IPS DF 6.9 (cell line): ENCODE data around the gene FZD10.

ENCODE experiments used
- DNase-seq: peaks from one replicate; pipeline ENCODE4 v3.0.0-alpha.2; 2013; ENCODE audit warnings: low read depth, low spot score
- H3K27ac ChIP-seq: one replicate; pipeline ENCODE4 v1.5.1; 2013; ENCODE audit warnings: low read length, control low read depth
- H3K27me3 ChIP-seq: 2 replicates; pipeline ENCODE4 v1.6.1; 2013; ENCODE audit warnings: mild to moderate bottlenecking, low read length; ENCODE audit not compliant: control insufficient read depth, insufficient read depth
- H3K36me3 ChIP-seq: 2 replicates; pipeline ENCODE4 v1.6.1; 2013; ENCODE audit warnings: low read length; ENCODE audit not compliant: control insufficient read depth, insufficient read depth
- H3K4me1 ChIP-seq: 2 replicates; pipeline ENCODE4 v1.6.1; 2013; ENCODE audit warnings: low read length; ENCODE audit not compliant: control insufficient read depth, insufficient read depth
- H3K4me3 ChIP-seq: 2 replicates; pipeline ENCODE4 v1.5.1; 2013; ENCODE audit warnings: mild to moderate bottlenecking, low read length
- H3K9me3 ChIP-seq: 2 replicates; pipeline ENCODE4 v1.6.1; 2013; ENCODE audit warnings: low read length, inconsistent platforms; ENCODE audit not compliant: control insufficient read depth, insufficient read depth
- whole genome bisulfite sequencing: extraction: QIAGEN DNeasy Blood & Tissue Kit; methylation state at CpG from one replicate; pipeline ENCODE4 v1.1.7; 2013; ENCODE audit warnings: mixed read lengths, missing lambda C conversion rate; ENCODE audit not compliant: insufficient read length, insufficient coverage; 5-methylcytosine and 5-hydroxymethylcytosine counted together

Gene FZD10

DNA sequence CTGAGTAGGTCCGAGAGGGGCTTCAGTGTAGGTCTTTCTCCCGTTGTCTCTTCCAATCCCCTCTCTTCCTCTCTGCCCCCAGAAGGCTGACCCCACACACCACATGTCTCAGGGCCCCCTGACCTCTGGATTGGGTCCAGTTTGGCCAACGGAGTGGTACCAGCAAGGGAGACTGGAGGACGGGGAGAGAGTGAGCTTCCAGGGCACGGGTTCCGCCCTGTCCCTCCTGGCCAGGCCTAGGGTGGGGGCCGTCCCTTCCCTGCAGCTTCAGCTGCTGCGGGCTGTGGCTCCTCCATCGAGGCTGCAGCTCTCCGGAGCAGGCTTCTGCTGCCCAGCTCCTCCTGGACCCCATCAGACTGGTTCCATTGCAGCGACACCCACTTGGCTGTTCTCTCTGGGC, 17.4 kb downstream of the FZD10 start:
- no peak overlapping the region for H3K4me3 ChIP-seq
- H3K9me3 ChIP-seq: peaks cover 25% of the 10 kb centered on the region
- no peak overlapping the region for H3K27ac ChIP-seq
- no peak for DNase-seq
- no peaks in the 10 kb centered on the region for H3K36me3 ChIP-seq
- no CpG with 5 or more reads among the region's 11 CpGs for WGBS
- H3K27me3 ChIP-seq: no peaks in the 10 kb centered on the region
- no peaks in the 10 kb centered on the region for H3K4me1 ChIP-seq

DNA sequence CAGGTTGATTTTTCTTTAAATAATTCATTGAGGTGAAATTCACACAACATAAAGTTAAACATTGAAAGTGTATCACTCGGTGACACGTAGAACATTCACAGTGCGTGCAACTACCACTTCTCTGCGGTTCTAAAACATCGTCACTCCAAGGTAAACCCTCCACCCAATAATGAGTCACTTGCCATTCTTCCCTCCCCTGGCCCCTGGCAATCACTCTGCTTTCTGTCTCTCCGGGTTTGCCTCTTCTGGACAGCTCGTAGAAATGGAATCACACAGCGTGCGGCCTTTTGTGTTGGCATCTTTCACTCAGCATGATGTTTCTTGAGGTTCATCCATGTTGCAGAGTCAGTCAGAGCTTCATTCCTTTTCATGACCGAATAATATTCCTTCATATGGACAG, 18.9 kb downstream of the FZD10 start:
- no peaks in the 10 kb centered on the region for H3K36me3 ChIP-seq
- H3K27ac ChIP-seq: no peak overlapping the region
- DNase-seq: no peak
- no CpG with 5 or more reads among the region's 10 CpGs for WGBS
- peaks cover 27% of the 10 kb centered on the region for H3K9me3 ChIP-seq
- H3K4me3 ChIP-seq: no peak overlapping the region
- H3K4me1 ChIP-seq: no peaks in the 10 kb centered on the region
- no peaks in the 10 kb centered on the region for H3K27me3 ChIP-seq

DNA sequence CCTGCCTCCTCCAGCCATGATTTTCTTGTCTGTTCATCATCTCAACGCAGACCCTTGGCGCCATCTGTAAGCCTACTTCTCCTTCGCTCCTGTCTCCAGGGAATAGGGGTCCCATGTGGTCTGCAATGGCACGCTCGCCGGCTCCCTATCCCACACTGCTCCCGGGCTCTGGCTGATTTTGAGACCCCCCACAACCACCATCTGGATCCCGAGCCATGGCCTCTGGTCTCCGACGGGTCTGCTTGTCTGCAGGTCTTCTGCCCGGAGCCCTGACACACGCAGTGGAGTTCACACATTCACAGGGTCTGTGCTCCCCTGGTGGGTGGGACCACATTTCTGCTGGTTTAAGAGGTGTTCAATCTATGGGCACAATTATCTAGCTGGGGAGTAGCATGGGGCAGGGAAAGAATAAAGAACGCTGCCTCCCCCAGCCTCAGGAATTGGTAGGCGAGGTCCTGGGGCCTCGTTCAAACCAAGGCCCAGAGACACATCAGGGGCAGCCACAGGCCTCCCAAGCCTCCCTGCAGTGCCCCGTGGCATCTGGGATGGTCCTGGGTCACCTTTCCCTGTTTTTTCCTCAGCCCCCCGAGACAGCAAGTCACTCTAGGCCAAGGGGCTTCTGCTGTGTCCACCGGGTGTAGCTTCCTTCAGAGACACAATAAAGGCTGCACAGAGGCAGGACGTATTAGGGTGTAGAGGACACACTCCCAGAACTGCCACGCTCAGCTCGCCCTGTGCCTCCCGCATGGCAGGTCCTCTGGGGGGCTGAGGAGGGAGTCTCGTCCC, 21.5 kb downstream of the FZD10 start:
- H3K4me1 ChIP-seq: no peaks in the 10 kb centered on the region
- no peaks in the 10 kb centered on the region for H3K36me3 ChIP-seq
- H3K27ac ChIP-seq: no peak overlapping the region
- no peak for DNase-seq
- H3K9me3 ChIP-seq: peaks cover 30% of the 10 kb centered on the region
- no peaks in the 10 kb centered on the region for H3K27me3 ChIP-seq
- no peak overlapping the region for H3K4me3 ChIP-seq
- no CpG with 5 or more reads among the region's 23 CpGs for WGBS

DNA sequence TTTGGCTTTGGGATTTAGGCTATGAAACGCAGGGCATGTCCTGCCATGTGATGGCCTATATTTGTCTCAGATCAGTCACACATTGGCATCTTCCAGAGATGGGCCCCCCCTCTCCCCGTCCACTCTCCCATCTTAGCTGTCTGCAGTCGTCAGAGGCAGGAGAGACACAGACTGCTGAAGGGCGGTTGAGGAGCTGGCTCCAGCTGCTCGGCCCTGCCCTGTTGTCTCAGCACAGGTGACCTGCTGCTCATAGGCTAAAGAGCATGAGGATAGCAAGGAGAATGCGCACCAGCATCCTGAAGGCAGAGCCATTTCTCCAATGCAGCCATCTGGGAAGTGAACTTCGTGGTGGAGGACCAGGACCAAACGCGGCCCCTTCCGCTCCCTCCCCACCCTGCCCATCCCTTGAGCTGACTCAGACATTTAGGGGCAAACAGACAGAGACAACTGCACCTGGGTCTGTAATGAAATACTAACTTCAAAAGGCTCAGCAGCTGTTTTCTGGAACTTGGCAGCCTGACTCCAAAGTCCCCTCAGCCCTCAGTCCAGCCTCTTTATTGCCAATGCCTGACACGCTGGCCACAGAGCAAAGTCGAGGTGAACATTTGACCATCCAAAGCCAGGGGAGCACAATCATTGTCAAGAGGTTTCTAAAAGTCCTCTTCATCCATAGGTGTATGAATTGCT, 22.3 kb downstream of the FZD10 start:
- DNase-seq: no peak
- Histone ChIP-seq H3K27ac (no peak overlapping the region), H3K36me3 (no peaks in the 10 kb centered on the region), H3K27me3 (no peaks in the 10 kb centered on the region), H3K4me1 (no peaks in the 10 kb centered on the region), H3K9me3 (peaks cover 26% of the 10 kb centered on the region), H3K4me3 (no peak overlapping the region)
- WGBS: no CpG with 5 or more reads among the region's 12 CpGs

DNA sequence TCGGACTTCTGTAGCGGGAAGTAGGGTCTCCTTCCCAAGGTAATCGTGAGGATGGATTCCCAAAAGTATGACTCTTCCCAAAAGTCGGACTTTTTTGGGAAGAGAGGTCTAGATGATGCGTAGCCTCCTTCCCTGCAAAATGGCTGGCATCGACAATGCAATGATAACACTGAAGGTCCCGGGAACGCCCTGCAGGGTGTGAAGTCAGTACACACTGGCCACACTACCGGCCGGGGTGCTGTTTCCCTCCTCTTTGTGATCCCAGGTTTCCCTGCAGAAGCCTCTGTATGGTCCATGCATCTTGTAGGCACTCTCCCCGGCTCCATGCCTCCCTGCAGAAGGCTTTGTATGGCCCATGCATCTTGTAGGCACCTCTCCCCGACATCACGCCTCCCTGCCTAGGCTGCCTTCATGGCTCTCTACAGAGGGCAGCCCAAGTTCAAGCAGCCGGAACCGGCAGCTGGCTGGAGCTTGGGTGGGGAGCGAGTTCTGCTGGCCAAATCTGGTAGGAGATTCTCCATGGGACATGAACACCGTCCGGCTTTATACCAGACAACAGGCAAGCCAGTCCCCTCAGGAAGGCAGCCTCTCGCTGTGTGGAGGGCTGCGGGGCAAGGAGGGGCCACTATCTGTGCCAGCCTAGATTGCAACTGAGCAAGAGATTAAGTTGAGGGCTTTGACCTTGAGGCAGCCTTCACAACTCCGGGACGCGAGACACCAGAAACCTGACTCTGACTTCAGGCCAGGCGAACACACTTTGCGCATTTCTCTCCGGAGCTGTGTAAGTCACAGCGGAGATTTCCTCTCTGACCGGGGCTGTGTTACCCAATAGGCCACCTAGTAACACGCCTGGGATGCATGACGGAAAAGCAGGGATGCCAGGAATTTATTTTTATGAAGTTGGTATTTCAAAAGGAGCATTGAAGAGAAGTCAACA, 23.5 kb downstream of the FZD10 start:
- DNase-seq: no peak
- WGBS: no CpG with 5 or more reads among the region's 30 CpGs
- no peak overlapping the region for H3K4me3 ChIP-seq
- H3K4me1 ChIP-seq: no peaks in the 10 kb centered on the region
- no peak overlapping the region for H3K27ac ChIP-seq
- H3K9me3 ChIP-seq: peaks cover 22% of the 10 kb centered on the region
- H3K27me3 ChIP-seq: no peaks in the 10 kb centered on the region
- no peaks in the 10 kb centered on the region for H3K36me3 ChIP-seq

DNA sequence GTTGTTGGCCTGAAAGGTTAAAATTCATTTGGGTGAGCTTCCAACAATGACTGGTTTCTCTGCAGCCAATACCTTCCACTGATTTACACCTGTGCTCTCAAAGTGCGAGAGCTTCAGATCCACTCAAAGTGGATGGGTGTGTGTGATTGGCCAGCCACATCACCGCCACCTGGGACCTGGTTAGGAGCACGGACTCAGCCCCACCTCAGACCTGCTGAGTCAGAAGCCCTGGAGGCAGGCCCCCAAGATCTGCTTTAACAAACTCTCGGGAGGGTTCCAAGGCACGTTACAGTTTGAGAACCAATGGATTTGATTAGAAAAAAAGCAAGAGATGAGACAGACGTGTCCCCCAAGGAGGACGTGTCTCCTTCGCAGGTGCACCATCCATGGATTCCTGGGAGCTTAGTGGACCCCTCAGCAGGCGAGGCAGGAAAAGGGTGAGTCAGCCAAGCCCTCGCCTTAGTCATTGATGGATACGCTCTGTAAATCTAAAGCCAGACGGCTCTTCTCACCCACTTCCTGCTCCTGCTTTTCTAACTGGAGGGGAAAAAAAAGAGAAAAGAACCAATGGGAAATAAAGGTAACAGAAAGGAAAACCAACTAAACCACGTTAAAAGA, 24.5 kb downstream of the FZD10 start:
- WGBS: no CpG with 5 or more reads among the region's 13 CpGs
- no peak for DNase-seq
- no peaks in the 10 kb centered on the region for H3K36me3 ChIP-seq
- H3K4me1 ChIP-seq: no peaks in the 10 kb centered on the region
- no peaks in the 10 kb centered on the region for H3K27me3 ChIP-seq
- no peak overlapping the region for H3K27ac ChIP-seq
- H3K9me3 ChIP-seq: peaks cover 24% of the 10 kb centered on the region
- H3K4me3 ChIP-seq: no peak overlapping the region

DNA sequence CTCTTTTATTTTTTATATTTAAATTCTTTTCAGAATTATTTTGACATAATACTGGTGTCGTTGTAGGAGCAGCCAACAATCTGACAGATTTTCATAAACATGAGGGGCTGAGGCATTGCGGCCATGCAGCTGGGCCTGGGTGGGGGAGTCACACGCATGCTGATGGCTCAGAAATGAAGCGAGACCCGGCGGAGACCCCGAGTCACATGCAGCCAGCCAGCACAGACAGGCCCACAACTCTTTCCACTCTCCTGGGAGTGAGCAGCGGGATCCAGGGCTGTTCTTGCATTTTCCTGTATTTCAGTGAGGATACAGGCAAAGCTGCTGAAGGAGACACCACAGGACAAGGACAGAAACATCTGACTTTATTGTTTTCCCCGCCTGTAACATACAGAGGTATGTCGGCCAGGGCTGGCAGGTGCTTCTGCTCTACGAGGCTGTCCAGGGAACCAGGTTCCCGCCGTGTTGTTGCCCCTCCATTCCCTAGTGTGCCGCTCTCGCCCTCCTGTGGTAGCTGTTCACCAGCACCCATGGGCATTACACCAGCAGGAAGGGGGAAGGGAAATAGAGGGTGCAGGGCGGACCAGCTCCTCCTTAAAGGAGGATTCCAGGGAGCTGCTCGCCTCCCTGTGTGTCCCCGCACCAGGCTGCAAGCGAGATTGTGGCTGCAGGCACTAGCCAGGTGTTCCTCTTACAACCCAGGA, 30.5 kb downstream of the FZD10 start:
- Histone ChIP-seq H3K27ac (no peak overlapping the region), H3K4me3 (no peak overlapping the region), H3K36me3 (no peaks in the 10 kb centered on the region), H3K27me3 (no peaks in the 10 kb centered on the region), H3K4me1 (no peaks in the 10 kb centered on the region), H3K9me3 (peaks cover 23% of the 10 kb centered on the region)
- DNase-seq: no peak
- WGBS: no CpG with 5 or more reads among the region's 19 CpGs

DNA sequence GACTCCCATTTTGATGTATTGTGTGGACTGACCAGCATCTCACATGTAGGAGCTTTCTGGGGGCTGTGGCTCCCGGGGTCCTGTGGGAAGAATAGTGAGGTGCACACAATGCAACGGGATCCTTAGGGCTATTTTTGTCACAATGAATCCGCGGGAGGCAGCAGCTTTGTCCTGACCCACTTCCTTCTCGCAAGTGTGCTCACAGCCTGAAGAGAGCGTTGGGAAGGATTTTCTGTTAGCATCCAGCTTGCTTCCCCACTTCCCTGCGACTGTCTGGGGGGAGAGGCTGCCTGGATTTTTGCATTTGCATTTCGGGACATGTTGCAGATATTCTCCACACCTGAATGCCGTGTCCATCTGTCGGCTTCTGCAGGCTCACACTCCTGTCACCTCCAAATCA, 31.9 kb downstream of the FZD10 start:
- H3K27me3 ChIP-seq: no peaks in the 10 kb centered on the region
- no peak for DNase-seq
- H3K27ac ChIP-seq: no peak overlapping the region
- no peaks in the 10 kb centered on the region for H3K4me1 ChIP-seq
- no peak overlapping the region for H3K4me3 ChIP-seq
- no CpG with 5 or more reads among the region's 10 CpGs for WGBS
- no peaks in the 10 kb centered on the region for H3K36me3 ChIP-seq
- H3K9me3 ChIP-seq: peaks cover 27% of the 10 kb centered on the region

DNA sequence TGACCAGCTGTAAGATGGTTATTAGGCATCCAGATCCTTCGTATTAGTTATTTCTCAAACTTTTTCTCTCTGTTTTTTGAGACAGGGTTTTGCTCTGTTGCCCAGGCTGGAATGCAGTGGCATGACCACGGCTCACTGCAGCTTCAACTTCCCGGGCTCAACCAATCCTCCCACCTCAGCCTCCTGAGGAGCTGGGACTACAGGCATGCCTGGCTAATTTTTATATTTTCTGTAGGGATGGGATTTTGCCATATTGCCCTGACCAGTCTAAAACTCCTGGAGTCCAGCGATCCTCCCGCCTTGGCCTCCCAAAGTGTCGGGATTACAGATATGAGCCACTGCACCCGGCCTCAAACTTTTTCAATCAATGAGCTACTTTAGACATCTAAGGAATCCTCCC, 33.1 kb downstream of the FZD10 start:
- DNase-seq: no peak
- Histone ChIP-seq H3K4me3 (no peak overlapping the region), H3K4me1 (no peaks in the 10 kb centered on the region; the same call in 1 of the 2 replicates), H3K27ac (no peak overlapping the region), H3K9me3 (peaks cover 36% of the 10 kb centered on the region), H3K27me3 (no peaks in the 10 kb centered on the region), H3K36me3 (no peaks in the 10 kb centered on the region)
- WGBS: no CpG with 5 or more reads among the region's 7 CpGs
